ENCODE results near the gene AS3MT.

Gene AS3MT

DNA sequence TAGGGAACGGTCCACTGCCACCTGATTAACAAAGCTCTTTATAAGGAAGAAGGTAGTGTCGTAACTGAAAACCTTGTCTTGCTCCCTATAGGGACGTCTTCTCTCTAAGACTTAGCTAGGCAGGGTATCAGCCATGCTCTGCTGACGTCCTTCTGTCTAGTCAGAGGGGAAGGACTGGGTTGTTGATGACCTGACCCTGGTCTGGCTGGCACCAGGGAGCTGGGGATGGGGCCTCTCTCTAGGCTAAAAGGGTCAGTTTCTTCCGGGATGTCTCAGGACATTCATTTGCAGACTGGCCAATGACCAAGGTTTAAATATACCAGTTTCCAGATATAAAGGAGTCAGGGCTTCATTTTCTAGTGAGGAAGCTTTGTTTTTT is 41.7 kb upstream of the AS3MT start:
- TF ChIP-seq, protein P1, sequence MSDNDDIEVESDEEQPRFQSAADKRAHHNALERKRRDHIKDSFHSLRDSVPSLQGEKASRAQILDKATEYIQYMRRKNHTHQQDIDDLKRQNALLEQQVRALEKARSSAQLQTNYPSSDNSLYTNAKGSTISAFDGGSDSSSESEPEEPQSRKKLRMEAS (IDR thresholded peaks at IDR 0.05) = no peak
- TF ChIP-seq, protein P2, sequence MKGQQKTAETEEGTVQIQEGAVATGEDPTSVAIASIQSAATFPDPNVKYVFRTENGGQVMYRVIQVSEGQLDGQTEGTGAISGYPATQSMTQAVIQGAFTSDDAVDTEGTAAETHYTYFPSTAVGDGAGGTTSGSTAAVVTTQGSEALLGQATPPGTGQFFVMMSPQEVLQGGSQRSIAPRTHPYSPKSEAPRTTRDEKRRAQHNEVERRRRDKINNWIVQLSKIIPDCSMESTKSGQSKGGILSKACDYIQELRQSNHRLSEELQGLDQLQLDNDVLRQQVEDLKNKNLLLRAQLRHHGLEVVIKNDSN (IDR thresholded peaks at IDR 0.05) = no peak
- TF ChIP-seq TAF1 (IDR thresholded peaks at IDR 0.05; ENCODE audit: low read depth) (no peak), FOXM1 (IDR thresholded peaks at IDR 0.05; ENCODE audit: borderline replicate concordance, low read depth) (no peak), TEAD4 (IDR thresholded peaks at IDR 0.05) (no peak), TCF12 (IDR thresholded peaks at IDR 0.05; ENCODE audit: low read depth) (no peak)

DNA sequence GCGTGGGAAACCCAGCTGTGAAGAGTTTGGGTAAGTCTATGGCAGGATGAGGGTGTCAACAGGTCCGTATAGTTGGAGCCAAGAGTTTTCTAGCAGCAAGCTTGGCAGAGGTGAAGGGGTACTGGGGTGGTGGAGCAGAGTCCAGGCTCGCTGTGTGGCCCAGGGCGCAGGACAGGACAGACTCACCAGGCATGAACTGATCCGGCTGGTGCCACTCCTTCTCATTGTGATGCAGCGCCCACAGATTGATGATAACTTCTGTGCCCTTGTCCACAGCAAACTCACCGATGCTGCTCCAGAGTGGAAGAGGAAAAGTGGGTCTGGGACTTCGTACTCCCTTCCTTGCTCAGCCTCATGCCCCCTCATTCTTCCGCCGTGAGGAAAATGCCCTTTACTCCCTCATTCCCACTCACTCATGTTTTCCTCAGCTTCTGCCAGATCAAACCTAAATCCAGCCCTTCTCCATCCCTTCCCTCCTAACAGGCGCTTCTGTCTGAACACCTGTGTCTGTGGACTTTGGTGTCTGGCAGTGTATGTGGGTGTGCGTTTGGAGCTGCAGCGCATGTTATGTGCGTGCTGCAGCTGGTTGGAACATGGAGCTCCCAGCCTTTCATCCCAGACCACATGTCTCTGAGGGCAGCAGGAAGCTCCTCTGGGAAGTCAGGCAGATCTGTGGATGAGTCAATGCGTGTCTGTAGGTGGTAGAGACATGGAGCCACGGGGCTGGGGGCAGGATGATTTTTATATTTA is 37.8 kb upstream of the AS3MT start:
- TF ChIP-seq FOXM1 (IDR thresholded peaks at IDR 0.05; ENCODE audit: borderline replicate concordance, low read depth) (no peak), NFIC (IDR thresholded peaks at IDR 0.05) (no peak), CEBPB (IDR thresholded peaks at IDR 0.05) (no peak), EGR1 (IDR thresholded peaks at IDR 0.05) (no peak), EP300 (IDR thresholded peaks at IDR 0.05; ENCODE audit: borderline replicate concordance) (no peak), TAF1 (IDR thresholded peaks at IDR 0.05; ENCODE audit: low read depth) (no peak), ZBTB7A (IDR thresholded peaks at IDR 0.05; ENCODE audit: low read depth) (no peak), RAD21 (IDR thresholded peaks at IDR 0.05; ENCODE audit: low read depth) (no peak), TCF12 (IDR thresholded peaks at IDR 0.05; ENCODE audit: low read depth) (no peak), TEAD4 (IDR thresholded peaks at IDR 0.05) (no peak), CREB1 (IDR thresholded peaks at IDR 0.05; ENCODE audit: low read depth) (no peak), YY1 (IDR thresholded peaks at IDR 0.05; ENCODE audit: low read depth) (no peak)
- TF ChIP-seq, protein P3, sequence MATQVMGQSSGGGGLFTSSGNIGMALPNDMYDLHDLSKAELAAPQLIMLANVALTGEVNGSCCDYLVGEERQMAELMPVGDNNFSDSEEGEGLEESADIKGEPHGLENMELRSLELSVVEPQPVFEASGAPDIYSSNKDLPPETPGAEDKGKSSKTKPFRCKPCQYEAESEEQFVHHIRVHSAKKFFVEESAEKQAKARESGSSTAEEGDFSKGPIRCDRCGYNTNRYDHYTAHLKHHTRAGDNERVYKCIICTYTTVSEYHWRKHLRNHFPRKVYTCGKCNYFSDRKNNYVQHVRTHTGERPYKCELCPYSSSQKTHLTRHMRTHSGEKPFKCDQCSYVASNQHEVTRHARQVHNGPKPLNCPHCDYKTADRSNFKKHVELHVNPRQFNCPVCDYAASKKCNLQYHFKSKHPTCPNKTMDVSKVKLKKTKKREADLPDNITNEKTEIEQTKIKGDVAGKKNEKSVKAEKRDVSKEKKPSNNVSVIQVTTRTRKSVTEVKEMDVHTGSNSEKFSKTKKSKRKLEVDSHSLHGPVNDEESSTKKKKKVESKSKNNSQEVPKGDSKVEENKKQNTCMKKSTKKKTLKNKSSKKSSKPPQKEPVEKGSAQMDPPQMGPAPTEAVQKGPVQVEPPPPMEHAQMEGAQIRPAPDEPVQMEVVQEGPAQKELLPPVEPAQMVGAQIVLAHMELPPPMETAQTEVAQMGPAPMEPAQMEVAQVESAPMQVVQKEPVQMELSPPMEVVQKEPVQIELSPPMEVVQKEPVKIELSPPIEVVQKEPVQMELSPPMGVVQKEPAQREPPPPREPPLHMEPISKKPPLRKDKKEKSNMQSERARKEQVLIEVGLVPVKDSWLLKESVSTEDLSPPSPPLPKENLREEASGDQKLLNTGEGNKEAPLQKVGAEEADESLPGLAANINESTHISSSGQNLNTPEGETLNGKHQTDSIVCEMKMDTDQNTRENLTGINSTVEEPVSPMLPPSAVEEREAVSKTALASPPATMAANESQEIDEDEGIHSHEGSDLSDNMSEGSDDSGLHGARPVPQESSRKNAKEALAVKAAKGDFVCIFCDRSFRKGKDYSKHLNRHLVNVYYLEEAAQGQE (IDR thresholded peaks at IDR 0.05; ENCODE audit: low read depth) = no peak
- TF ChIP-seq, protein P1 (IDR thresholded peaks at IDR 0.05) = no peak
- TF ChIP-seq, protein P2 (IDR thresholded peaks at IDR 0.05) = no peak

DNA sequence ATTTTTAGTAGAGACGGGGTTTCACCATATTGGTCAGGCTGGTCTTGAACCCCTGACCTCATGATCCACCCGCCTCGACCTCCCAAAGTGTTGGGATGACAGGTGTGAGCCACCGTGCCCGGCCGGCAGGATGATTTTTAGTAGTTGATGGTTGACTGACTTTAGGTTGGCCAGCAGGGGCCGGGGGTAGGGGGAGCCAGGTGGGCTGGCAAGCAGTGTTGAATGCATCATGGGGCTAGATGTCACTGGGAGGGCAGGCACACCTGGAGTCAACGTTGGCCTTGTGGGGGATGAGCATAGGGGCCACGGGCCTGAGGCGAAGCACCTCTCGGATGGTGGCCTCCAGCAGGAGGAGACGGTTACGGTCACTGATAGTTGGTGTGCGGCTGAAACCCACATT is 37.0 kb upstream of the AS3MT start:
- TF ChIP-seq, protein P2 (IDR thresholded peaks at IDR 0.05) = no peak
- TF ChIP-seq CREB1 (IDR thresholded peaks at IDR 0.05; ENCODE audit: low read depth) (no peak), EGR1 (IDR thresholded peaks at IDR 0.05) (no peak), YY1 (IDR thresholded peaks at IDR 0.05; ENCODE audit: low read depth) (no peak), NFIC (IDR thresholded peaks at IDR 0.05) (no peak), TAF1 (IDR thresholded peaks at IDR 0.05; ENCODE audit: low read depth) (no peak), TEAD4 (IDR thresholded peaks at IDR 0.05) (no peak), ZBTB7A (IDR thresholded peaks at IDR 0.05; ENCODE audit: low read depth) (no peak), EP300 (IDR thresholded peaks at IDR 0.05; ENCODE audit: borderline replicate concordance) (no peak), RAD21 (IDR thresholded peaks at IDR 0.05; ENCODE audit: low read depth) (no peak), FOXM1 (IDR thresholded peaks at IDR 0.05; ENCODE audit: borderline replicate concordance, low read depth) (no peak)
- TF ChIP-seq, protein P3 (IDR thresholded peaks at IDR 0.05; ENCODE audit: low read depth) = no peak
- TF ChIP-seq, protein P1 (IDR thresholded peaks at IDR 0.05) = no peak

DNA sequence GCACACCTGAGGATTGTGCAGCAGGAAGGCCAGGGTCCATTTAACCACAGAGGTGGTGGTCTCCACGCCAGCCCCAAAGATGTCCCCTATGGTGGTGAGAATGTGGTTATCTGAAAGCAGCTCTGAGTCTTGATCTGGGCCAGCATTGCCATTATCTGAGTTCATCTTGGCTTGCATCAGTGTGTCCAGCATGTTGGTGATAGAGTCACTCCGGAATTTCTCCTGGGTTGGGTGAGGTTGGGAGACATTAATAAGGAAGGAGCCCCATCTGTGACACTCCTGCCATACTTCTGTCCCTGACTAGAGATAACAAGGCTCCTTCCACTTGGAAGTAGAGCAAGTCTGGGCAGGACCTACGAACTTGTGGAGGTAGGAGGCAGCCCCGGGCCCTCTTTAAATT is 36.3 kb upstream of the AS3MT start:
- TF ChIP-seq CEBPB (IDR thresholded peaks at IDR 0.05) (no peak), YY1 (IDR thresholded peaks at IDR 0.05; ENCODE audit: low read depth) (no peak), RAD21 (IDR thresholded peaks at IDR 0.05; ENCODE audit: low read depth) (no peak), TAF1 (IDR thresholded peaks at IDR 0.05; ENCODE audit: low read depth) (no peak), CREB1 (IDR thresholded peaks at IDR 0.05; ENCODE audit: low read depth) (no peak), TCF12 (IDR thresholded peaks at IDR 0.05; ENCODE audit: low read depth) (no peak), FOXM1 (IDR thresholded peaks at IDR 0.05; ENCODE audit: borderline replicate concordance, low read depth) (no peak), EGR1 (IDR thresholded peaks at IDR 0.05) (no peak), EP300 (IDR thresholded peaks at IDR 0.05; ENCODE audit: borderline replicate concordance) (no peak), ZBTB7A (IDR thresholded peaks at IDR 0.05; ENCODE audit: low read depth) (no peak), TEAD4 (IDR thresholded peaks at IDR 0.05) (no peak), NFIC (IDR thresholded peaks at IDR 0.05) (no peak)
- TF ChIP-seq, protein P3 (IDR thresholded peaks at IDR 0.05; ENCODE audit: low read depth) = no peak
- TF ChIP-seq, protein P2 (IDR thresholded peaks at IDR 0.05) = no peak
- TF ChIP-seq, protein P1 (IDR thresholded peaks at IDR 0.05) = no peak
